HCT116 (cell line): Measurements from ENCODE around the gene C2orf92. TPM values are rescaled to one million over a fixed set of nuclear protein-coding genes. Genes with fewer than 3 reads are reported as not detected.

ENCODE experiments used
- total RNA-seq: library from RNA; stranded (reverse); gene quantifications from one replicate; pipeline ENCODE4 v1.2.1, GENCODE V29; 2021; ENCODE audit not compliant: unreplicated experiment
- TF ChIP-seq, protein P1 (sequence below): IDR thresholded peaks from 2 replicates; pipeline ENCODE4 v1.6.1; 2012; ENCODE audit warnings: low read depth

Gene C2orf92
- total RNA-seq, 1 experiment from 2014 or later, result 3.0 TPM

DNA sequence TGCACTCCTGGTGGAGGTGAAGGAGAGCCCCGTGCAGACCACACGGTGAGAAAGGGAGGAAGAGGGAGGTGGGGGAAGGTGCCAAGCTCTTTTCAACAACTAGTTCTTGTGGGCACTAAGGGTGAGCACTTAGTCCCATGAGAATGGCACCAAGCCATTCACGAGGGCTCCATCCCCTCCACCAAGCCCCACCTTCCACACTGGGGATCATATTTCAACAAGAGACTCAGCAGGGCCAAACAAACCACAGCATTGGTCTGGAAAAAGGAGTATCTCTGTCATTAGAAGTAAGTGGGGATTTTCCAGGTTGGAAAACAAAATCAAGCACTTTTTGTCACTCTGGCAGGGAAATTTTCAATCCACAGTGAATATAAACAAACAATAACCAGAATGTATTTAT is 82.2 kb downstream of the C2orf92 start (continued):
- TF ChIP-seq, protein P1, sequence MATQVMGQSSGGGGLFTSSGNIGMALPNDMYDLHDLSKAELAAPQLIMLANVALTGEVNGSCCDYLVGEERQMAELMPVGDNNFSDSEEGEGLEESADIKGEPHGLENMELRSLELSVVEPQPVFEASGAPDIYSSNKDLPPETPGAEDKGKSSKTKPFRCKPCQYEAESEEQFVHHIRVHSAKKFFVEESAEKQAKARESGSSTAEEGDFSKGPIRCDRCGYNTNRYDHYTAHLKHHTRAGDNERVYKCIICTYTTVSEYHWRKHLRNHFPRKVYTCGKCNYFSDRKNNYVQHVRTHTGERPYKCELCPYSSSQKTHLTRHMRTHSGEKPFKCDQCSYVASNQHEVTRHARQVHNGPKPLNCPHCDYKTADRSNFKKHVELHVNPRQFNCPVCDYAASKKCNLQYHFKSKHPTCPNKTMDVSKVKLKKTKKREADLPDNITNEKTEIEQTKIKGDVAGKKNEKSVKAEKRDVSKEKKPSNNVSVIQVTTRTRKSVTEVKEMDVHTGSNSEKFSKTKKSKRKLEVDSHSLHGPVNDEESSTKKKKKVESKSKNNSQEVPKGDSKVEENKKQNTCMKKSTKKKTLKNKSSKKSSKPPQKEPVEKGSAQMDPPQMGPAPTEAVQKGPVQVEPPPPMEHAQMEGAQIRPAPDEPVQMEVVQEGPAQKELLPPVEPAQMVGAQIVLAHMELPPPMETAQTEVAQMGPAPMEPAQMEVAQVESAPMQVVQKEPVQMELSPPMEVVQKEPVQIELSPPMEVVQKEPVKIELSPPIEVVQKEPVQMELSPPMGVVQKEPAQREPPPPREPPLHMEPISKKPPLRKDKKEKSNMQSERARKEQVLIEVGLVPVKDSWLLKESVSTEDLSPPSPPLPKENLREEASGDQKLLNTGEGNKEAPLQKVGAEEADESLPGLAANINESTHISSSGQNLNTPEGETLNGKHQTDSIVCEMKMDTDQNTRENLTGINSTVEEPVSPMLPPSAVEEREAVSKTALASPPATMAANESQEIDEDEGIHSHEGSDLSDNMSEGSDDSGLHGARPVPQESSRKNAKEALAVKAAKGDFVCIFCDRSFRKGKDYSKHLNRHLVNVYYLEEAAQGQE, result no peak

Other genes starting within 250 kb of the C2orf92 start
- 16.5 TPM for gene ANKRD36B, start 79.8 kb upstream of the C2orf92 start, total RNA-seq
- 283 TPM for gene COX5B, start 23.7 kb upstream of the C2orf92 start, total RNA-seq
- gene ACTR1B, start 5.7 kb upstream of the C2orf92 start, total RNA-seq, result 42.8 TPM
- 0.91 TPM for gene ZAP70, start 43.9 kb downstream of the C2orf92 start, total RNA-seq